Vagina (tissue), 2 donors: ENCODE measurements around the gene ZCCHC7.

ENCODE experiments used
- CTCF ChIP-seq, 3 experiments: fragments of 450-650 bp in 2 of 3; fragments of 200-600 bp in 1 of 3; sonication (generic) in 1 of 3; IDR thresholded peaks; one replicate each; pipeline ENCODE4 v1.5.1; 2017 to 2019; ENCODE audit warnings: antibody characterized with exemption in 3 of 3, mild to moderate bottlenecking in 2 of 3, moderate library complexity in 2 of 3
- POLR2A ChIP-seq, 2 donors: fragments of 450-650 bp; IDR thresholded peaks; one replicate each; pipeline ENCODE4 v1.6.1; 2017; ENCODE audit warnings: antibody characterized with exemption in 2 of 2, mild to moderate bottlenecking in 2 of 2, moderate library complexity in 2 of 2
- POLR2AphosphoS5 ChIP-seq, 2 donors: sonication (generic); formaldehyde crosslinking; IDR thresholded peaks; one replicate each; pipeline ENCODE4 v1.9.0; 2017; ENCODE audit warnings: antibody characterized with exemption in 2 of 2, mild to moderate bottlenecking in 2 of 2, low read depth in 1 of 2; ENCODE audit not compliant: insufficient read depth in 1 of 2

- no peak for TF ChIP-seq CTCF (IDR thresholded peaks at IDR 0.05)
- no peak for TF ChIP-seq POLR2A (IDR thresholded peaks at IDR 0.05)
- no peak for TF ChIP-seq POLR2AphosphoS5 (IDR thresholded peaks at IDR 0.05; ENCODE audit: insufficient read depth in 1 of 2, low read depth in 1 of 2)
Observed at GRCh38 chr9:37178742-37179141, 58.4 kb downstream of the ZCCHC7 start.
